Measurements from ENCODE around the gene GLRX5. TPM values are rescaled to one million over a fixed set of nuclear protein-coding genes. Genes with fewer than 3 reads are reported as not detected.
A peak's percentile ranks its signal among the peaks of the same experiment; 100 is the strongest.

GLRX5 gene
- total RNA-seq, 1 experiment from 2014 or later, result 23.2 TPM

DNA sequence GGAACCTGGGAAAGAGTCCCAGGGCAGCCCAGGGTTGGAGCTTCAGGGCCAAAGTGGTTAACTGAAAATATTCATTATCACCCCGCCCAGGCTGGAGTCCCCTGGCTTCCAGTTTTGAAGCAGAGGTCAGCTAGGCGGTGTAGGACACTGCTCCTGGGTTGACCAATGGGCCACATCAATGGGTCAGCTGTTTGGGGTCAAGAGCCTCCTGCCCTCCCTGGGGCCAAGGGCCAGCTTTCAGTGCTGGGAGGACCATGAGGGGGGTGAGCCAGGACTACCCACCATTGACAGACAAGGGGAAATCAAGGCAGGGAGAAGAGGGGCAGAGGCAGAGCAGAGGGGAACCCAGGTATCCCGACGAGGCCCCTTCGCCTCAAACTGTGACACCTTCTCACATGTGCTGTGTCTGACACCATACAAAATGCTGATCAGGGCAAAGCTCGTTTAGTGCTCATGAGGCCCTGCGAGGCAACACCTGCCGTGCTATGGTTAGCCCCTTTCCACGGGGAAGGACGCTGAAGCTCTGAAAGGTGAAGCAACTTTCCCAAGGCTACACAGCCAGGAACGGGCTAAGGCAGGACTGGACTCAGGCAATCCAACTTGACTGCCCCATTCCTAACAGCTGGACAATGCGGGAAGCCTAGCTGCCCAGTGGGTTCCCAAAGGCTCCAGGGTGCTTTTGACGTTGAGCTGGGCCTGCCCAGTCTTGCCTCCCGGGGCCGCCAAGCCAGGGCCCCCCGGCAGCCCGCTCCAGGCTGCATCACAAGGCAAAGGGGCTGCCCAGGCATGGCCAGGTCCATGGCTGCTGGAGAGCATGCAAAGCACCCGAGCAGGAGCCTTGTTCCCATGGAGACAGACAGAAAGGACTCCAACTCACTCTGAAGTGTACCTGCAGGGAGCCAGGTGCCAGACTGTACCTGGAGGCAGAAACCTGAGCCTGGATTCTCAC lies 20.4 kb upstream of the GLRX5 start:
- peaks cover 4% of the 10 kb centered on the region for H3K4me1 ChIP-seq (replicated peaks; ENCODE audit: insufficient read depth)
- H3K4me2 ChIP-seq, result no peak overlapping the region
- no peak for TF ChIP-seq EZH2 (IDR thresholded peaks at IDR 0.05; ENCODE audit: low read depth)
- TF ChIP-seq, protein P1, sequence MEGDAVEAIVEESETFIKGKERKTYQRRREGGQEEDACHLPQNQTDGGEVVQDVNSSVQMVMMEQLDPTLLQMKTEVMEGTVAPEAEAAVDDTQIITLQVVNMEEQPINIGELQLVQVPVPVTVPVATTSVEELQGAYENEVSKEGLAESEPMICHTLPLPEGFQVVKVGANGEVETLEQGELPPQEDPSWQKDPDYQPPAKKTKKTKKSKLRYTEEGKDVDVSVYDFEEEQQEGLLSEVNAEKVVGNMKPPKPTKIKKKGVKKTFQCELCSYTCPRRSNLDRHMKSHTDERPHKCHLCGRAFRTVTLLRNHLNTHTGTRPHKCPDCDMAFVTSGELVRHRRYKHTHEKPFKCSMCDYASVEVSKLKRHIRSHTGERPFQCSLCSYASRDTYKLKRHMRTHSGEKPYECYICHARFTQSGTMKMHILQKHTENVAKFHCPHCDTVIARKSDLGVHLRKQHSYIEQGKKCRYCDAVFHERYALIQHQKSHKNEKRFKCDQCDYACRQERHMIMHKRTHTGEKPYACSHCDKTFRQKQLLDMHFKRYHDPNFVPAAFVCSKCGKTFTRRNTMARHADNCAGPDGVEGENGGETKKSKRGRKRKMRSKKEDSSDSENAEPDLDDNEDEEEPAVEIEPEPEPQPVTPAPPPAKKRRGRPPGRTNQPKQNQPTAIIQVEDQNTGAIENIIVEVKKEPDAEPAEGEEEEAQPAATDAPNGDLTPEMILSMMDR (conservative IDR thresholded peaks at IDR 0.05), result no peak
- no peaks in the 10 kb centered on the region for H3K27me3 ChIP-seq (ENCODE audit: insufficient read depth, low read depth)
- no peaks in the 10 kb centered on the region for H3K36me3 ChIP-seq (ENCODE audit: low read depth)
- H3K9me3 ChIP-seq (ENCODE audit: insufficient read depth, low read depth), result no peaks in the 10 kb centered on the region
- no peaks in the 10 kb centered on the region for H4K20me1 ChIP-seq (ENCODE audit: insufficient read depth)
- no peak overlapping the region for H3K27ac ChIP-seq
- intact Hi-C loops (cut with micrococcal nuclease; ENCODE audit: unreplicated experiment), result no loop called here
- no peak for DNase-seq
- no TSS peak for BruUV-seq (replicated peaks)
- H3K4me3 ChIP-seq, result no peak overlapping the region
- no peaks in the 10 kb centered on the region for H3K9me2 ChIP-seq (ENCODE audit: insufficient read depth)
- POLR2A ChIA-PET (ENCODE audit: unreplicated experiment), result no interaction called here
- CTCF ChIA-PET, result no interaction called here
- H2AFZ ChIP-seq, result no peak overlapping the region
- H3F3A ChIP-seq (ENCODE audit: insufficient read depth, low read depth), result peaks cover 10% of the 10 kb centered on the region; the same call in 1 of the 2 replicates
- H3K79me2 ChIP-seq (ENCODE audit: low read depth), result no peaks in the 10 kb centered on the region

DNA sequence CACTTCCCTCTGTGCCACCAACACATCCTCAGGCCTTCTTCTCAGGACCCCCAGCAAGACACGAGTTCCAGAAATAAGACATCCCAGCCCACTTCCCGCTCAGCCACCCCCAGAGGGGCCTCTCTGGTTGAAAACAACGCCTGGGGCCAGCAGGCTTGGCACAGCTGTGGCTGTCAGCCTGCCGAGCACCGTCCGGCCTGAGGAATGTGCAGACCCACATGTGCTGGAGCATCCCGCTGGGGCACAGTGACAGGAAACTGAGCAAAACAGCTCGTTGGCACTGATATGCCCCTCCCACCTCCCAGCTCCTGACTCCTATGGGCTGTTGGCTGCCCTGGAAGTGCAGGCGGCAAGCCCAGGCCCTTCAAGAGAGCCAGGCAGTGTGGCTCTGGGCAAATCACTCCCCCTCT lies 19.8 kb upstream of the GLRX5 start:
- TF ChIP-seq, protein P1 (conservative IDR thresholded peaks at IDR 0.05), result no peak
- TF ChIP-seq EZH2 (IDR thresholded peaks at IDR 0.05; ENCODE audit: low read depth), result no peak
- ChIA-PET CTCF (no interaction called here), POLR2A (ENCODE audit: unreplicated experiment) (no interaction called here)
- Histone ChIP-seq H3K4me1 (replicated peaks; ENCODE audit: insufficient read depth) (peaks cover 11% of the 10 kb centered on the region), H3K4me2 (no peak overlapping the region; the same call in 1 of the 2 replicates), H3F3A (ENCODE audit: insufficient read depth, low read depth) (peaks cover 11% of the 10 kb centered on the region; the same call in 1 of the 2 replicates), H2AFZ (no peak overlapping the region), H3K9me2 (ENCODE audit: insufficient read depth) (no peaks in the 10 kb centered on the region), H3K79me2 (ENCODE audit: low read depth) (no peaks in the 10 kb centered on the region), H3K27ac (no peak overlapping the region), H3K9me3 (ENCODE audit: insufficient read depth, low read depth) (no peaks in the 10 kb centered on the region), H4K20me1 (ENCODE audit: insufficient read depth) (no peaks in the 10 kb centered on the region), H3K36me3 (ENCODE audit: low read depth) (no peaks in the 10 kb centered on the region), H3K27me3 (ENCODE audit: insufficient read depth, low read depth) (no peaks in the 10 kb centered on the region), H3K4me3 (no peak overlapping the region)
- BruUV-seq (replicated peaks), result no TSS peak
- intact Hi-C loops (cut with micrococcal nuclease; ENCODE audit: unreplicated experiment), result no loop called here
- no peak for DNase-seq

DNA sequence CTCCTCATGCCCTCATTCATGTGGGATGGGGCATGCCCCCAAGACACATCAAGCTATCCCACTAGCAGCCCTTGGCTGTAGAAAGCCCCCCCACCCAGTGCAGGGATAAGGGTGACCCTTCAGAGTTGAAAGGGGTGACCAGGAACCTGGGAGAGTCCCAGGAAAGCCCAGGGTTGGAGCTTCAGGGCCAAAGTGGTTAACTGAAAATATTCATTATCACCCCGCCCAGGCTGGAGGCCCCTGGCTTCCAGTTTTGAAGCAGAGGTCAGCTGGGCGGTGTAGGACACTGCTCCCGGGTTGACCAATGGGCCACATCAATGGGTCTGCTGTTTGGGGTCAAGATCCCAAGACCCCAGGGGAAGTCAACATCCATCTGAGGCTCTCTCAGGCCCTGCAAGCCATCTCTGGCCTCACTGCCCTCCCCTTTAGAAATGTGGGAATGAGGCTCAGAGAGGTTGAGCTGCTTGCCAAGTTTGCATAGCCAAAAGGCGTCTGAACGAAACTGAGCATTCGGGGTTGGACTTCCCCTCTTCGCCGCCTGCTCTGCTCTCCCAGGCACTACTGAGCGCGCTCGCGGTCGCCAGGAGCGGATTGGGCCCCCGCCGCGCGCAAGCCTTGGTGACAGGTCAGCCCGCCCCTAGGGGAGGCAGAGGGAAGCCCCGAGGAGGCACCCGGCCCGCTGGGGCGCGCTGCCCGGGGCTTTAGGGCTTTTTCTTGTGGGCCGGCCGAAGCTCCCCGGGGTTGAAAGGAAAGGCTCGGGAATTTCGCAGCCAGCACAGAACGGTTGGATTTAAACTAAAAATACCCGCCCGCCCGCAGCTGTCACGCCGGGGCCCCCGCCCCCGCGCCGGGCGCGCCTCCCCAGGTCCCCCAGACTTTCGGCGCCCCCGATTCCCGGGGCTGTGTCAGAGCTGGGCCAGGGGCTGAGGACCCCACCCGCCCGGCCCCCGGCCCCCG lies 19.0 kb upstream of the GLRX5 start:
- 0 out of 2 replicates have a peak overlapping the region, but pooled peaks have one; percentile 58 for H2AFZ ChIP-seq
- H3K4me2 ChIP-seq, result peak overlapping the region; percentile 79
- no peak overlapping the region for H3K27ac ChIP-seq
- POLR2A ChIA-PET (ENCODE audit: unreplicated experiment), result interaction anchor here (0.6 kb wide), 1 partner anchor 9 kb away, joined by 4 read pairs; no protein-coding TSS in a partner anchor
- H3K9me3 ChIP-seq (ENCODE audit: insufficient read depth, low read depth), result no peaks in the 10 kb centered on the region
- CTCF ChIA-PET, result interaction anchor here (0.6 kb wide), 1 partner anchor 88 kb away, joined by 5 read pairs; no protein-coding TSS in a partner anchor
- intact Hi-C loops (cut with micrococcal nuclease; ENCODE audit: unreplicated experiment), result no loop called here
- TF ChIP-seq, protein P1 (conservative IDR thresholded peaks at IDR 0.05), result peak; percentile 37; the same call in 1 of the 2 replicates
- TF ChIP-seq EZH2 (IDR thresholded peaks at IDR 0.05; ENCODE audit: low read depth), result no peak
- no peaks in the 10 kb centered on the region for H3K9me2 ChIP-seq (ENCODE audit: insufficient read depth)
- peaks cover 17% of the 10 kb centered on the region for H3K4me1 ChIP-seq (replicated peaks; ENCODE audit: insufficient read depth)
- H4K20me1 ChIP-seq (ENCODE audit: insufficient read depth), result no peaks in the 10 kb centered on the region
- peaks cover 11% of the 10 kb centered on the region; the same call in 1 of the 2 replicates for H3F3A ChIP-seq (ENCODE audit: insufficient read depth, low read depth)
- no peaks in the 10 kb centered on the region for H3K36me3 ChIP-seq (ENCODE audit: low read depth)
- no peaks in the 10 kb centered on the region for H3K27me3 ChIP-seq (ENCODE audit: insufficient read depth, low read depth)
- H3K79me2 ChIP-seq (ENCODE audit: low read depth), result no peaks in the 10 kb centered on the region
- no TSS peak for BruUV-seq (replicated peaks)
- peak overlapping the region; percentile 53 for H3K4me3 ChIP-seq
- no peak for DNase-seq
